ENCODE measurements around the gene KDM5D.

The KDM5D gene

DNA sequence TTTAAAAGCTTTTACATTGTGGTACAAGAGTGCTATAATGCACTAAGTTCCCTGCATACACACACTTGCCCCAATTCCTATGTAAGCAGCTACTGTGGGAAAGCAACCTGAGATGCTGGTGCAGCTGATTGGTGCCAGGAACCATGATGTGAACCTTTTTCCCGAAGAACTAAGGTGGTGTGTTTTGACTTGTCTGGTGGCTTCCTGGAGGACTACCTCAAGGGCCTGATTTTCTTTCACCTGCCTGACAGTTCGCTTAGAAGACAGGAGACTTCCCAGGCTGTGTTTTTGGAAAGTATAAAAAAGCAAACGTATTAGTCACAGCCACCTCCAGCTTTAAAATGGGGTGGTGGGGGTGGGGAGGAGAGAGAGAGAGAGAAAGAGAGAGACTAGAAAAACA is 27.4 kb downstream of the KDM5D start:
- no peak overlapping the region for H3K4me3 ChIP-seq (ENCODE audit: control insufficient read depth, low read depth, low read length)
- TF ChIP-seq, protein P1, sequence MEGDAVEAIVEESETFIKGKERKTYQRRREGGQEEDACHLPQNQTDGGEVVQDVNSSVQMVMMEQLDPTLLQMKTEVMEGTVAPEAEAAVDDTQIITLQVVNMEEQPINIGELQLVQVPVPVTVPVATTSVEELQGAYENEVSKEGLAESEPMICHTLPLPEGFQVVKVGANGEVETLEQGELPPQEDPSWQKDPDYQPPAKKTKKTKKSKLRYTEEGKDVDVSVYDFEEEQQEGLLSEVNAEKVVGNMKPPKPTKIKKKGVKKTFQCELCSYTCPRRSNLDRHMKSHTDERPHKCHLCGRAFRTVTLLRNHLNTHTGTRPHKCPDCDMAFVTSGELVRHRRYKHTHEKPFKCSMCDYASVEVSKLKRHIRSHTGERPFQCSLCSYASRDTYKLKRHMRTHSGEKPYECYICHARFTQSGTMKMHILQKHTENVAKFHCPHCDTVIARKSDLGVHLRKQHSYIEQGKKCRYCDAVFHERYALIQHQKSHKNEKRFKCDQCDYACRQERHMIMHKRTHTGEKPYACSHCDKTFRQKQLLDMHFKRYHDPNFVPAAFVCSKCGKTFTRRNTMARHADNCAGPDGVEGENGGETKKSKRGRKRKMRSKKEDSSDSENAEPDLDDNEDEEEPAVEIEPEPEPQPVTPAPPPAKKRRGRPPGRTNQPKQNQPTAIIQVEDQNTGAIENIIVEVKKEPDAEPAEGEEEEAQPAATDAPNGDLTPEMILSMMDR (conservative IDR thresholded peaks at IDR 0.05; ENCODE audit: control insufficient read depth, insufficient read depth, low read depth, low read length) = no peak
- no peak for DNase-seq (ENCODE audit: low read depth)

DNA sequence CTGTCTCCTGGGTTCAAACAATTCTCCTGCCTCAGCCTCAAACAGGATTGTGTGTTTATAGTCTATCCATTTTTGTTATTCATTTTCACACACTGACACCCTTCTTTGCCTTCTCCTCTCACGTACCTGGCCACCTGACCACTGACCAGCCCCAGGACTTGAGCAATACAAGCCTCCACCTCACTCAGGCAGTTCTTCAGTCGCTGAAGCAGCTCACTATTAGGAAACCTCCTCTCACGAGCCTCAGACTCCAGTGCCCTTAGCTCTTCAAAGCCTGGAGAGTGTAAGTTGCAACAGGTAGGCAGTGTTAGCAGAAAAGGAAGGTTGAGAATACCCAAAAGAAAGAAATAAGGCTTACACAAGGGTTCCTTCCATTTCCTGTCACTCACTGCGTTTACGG is 29.3 kb downstream of the KDM5D start:
- H3K4me3 ChIP-seq (ENCODE audit: control insufficient read depth, low read depth, low read length) = no peak overlapping the region
- DNase-seq (ENCODE audit: low read depth) = no peak
- TF ChIP-seq, protein P1 (conservative IDR thresholded peaks at IDR 0.05; ENCODE audit: control insufficient read depth, insufficient read depth, low read depth, low read length) = no peak

DNA sequence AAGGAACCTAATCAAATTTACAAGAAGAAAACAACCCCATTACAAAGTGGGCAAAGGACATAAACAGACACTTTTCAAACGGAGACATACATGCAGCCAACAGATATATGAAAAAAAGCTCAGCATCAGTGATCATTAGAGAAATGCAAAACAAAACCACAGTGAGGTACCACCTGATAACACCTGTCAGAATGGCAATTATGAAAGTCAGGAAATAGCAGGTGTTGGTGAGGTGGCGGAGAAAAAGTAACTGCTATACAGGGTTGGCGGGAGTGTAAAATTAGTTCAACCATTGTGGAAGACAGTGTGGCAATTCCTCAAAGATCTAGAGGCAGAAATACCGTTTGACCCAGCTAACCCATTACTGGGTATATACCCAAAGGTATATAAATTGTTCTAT is 31.1 kb downstream of the KDM5D start:
- TF ChIP-seq, protein P1 (conservative IDR thresholded peaks at IDR 0.05; ENCODE audit: control insufficient read depth, insufficient read depth, low read depth, low read length) = no peak
- no peak for DNase-seq (ENCODE audit: low read depth)
- H3K4me3 ChIP-seq (ENCODE audit: control insufficient read depth, low read depth, low read length) = no peak overlapping the region

DNA sequence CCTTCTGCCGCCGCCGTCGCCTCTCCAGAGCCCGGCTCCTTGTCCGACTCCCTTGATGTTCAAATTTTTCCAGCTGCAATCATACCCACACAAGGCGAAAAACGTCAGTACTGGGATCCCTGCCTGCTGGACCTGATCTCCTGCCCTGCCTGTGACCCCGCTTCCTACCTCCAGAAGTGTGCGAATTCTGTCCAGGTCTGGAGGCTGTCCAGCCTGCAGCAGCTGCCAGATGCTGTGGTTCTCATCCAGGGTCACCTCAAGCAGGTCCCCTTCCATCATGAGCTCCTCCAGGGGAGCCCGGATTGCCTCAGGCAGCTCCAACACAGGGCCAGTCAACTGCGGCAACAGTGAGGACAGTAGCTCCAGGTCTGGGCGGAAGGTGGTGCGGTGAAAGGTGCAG is 38.3 kb downstream of the KDM5D start:
- no peak overlapping the region for H3K4me3 ChIP-seq (ENCODE audit: control insufficient read depth, low read depth, low read length)
- TF ChIP-seq, protein P1 (conservative IDR thresholded peaks at IDR 0.05; ENCODE audit: control insufficient read depth, insufficient read depth, low read depth, low read length) = no peak
- no peak for DNase-seq (ENCODE audit: low read depth)

DNA sequence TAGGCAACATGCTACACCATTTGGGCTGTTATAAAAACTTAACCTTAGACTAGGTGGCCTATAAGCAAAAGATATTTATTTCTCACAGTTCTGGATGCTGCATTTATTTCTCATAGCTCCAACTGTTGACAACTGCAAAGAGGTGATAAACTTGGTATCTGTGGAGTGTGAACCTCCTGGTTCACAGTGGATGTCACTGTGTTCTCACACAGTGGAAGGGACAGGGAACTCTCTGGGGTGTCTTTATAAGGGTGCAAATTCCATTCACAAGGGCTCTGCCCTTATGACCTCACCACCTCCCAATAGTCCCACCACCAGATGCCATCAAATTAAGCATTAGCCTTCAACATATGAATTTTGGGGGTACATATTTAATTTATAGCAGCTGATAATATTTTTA is 46.0 kb downstream of the KDM5D start:
- H3K4me3 ChIP-seq (ENCODE audit: control insufficient read depth, low read depth, low read length) = no peak overlapping the region
- TF ChIP-seq, protein P1 (conservative IDR thresholded peaks at IDR 0.05; ENCODE audit: control insufficient read depth, insufficient read depth, low read depth, low read length) = no peak
- DNase-seq (ENCODE audit: low read depth) = no peak

DNA sequence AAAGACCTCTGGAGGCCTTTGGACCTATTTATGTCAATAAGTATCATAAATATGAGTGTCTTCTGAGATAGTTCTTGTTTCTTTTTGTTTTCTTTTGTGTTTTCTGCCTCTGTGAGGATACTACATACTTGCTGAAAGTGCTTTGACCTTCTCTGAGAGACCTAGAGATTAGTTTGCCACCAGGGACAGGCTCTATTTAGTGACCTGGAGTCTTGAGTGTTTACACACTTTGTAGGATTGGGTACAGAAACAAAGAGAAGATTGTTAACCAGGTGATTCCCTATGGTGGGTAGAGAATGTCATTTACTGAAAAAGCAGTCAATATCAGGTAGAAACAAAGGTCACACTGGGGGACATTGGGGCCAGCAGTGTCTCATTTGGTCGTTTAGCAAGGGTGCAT is 63.7 kb downstream of the KDM5D start:
- no peak overlapping the region for H3K4me3 ChIP-seq (ENCODE audit: control insufficient read depth, low read depth, low read length)
- DNase-seq (ENCODE audit: low read depth) = no peak
- TF ChIP-seq, protein P1 (conservative IDR thresholded peaks at IDR 0.05; ENCODE audit: control insufficient read depth, insufficient read depth, low read depth, low read length) = no peak
